PC-9 (cell line): ENCODE results near the gene RNF144A. TPM values are rescaled to one million over a fixed set of nuclear protein-coding genes. Genes with fewer than 3 reads are reported as not detected.

Experiments
- BruUV-seq: library from RNA; stranded (reverse); fragments of 400-500 nt; replicated peaks from 2 replicates; lab custom pipeline; 2021; lab: Mats Ljungman, UMichigan
- CTCF ChIA-PET: fragments of 300-600 bp; sonication (Branson Sonifier 250); formaldehyde crosslinking; loops from one replicate; lab custom pipeline; 2022; ENCODE audit warnings: antibody characterized with exemption; lab: Charles Lee
- POLR2A ChIA-PET: fragments of 300-600 bp; sonication (Branson Sonifier 250); formaldehyde crosslinking; loops from one replicate; lab custom pipeline; 2022; ENCODE audit warnings: antibody characterized with exemption; ENCODE audit not compliant: unreplicated experiment; lab: Charles Lee
- DNase-seq, 2 experiments: peaks; one replicate each; pipeline versions ENCODE4 v3.0.0 to v3.0.0-alpha.2; 2015 to 2022; ENCODE audit warnings: mixed read lengths in 1 of 2
- H2AFZ ChIP-seq: fragments of 200-600 bp; sonication (generic); 2 replicates; pipeline ENCODE4 v1.8.1; 2017; ENCODE audit warnings: antibody characterized with exemption
- H3F3A ChIP-seq: fragments of 200-600 bp; sonication (generic); 2 replicates; pipeline ENCODE4 v1.8.1; 2017; ENCODE audit warnings: antibody characterized with exemption, mild to moderate bottlenecking, low read depth; ENCODE audit not compliant: insufficient read depth
- H3K27ac ChIP-seq: fragments of 200-600 bp; sonication (generic); 2 replicates; pipeline ENCODE4 v1.6.1; 2016; ENCODE audit warnings: mixed run types
- H3K27me3 ChIP-seq: fragments of 200-600 bp; sonication (generic); 2 replicates; pipeline ENCODE4 v1.6.1; 2016; ENCODE audit warnings: low read depth, mixed run types; ENCODE audit not compliant: insufficient read depth
- H3K36me3 ChIP-seq: fragments of 200-600 bp; sonication (generic); 2 replicates; pipeline ENCODE4 v1.6.1; 2016; ENCODE audit warnings: low read depth, mixed run types
- H3K4me1 ChIP-seq: fragments of 200-600 bp; sonication (generic); replicated peaks from 2 replicates; pipeline ENCODE4 v1.6.1; 2016; ENCODE audit warnings: mixed run types; ENCODE audit not compliant: insufficient read depth
- H3K4me2 ChIP-seq: fragments of 200-600 bp; sonication (generic); 2 replicates; pipeline ENCODE4 v1.6.1; 2017; ENCODE audit warnings: mixed run types
- H3K4me3 ChIP-seq: fragments of 200-600 bp; sonication (generic); 2 replicates; pipeline ENCODE4 v1.6.1; 2016; ENCODE audit warnings: mixed run types
- H3K79me2 ChIP-seq: fragments of 200-600 bp; sonication (generic); 2 replicates; pipeline ENCODE4 v1.6.1; 2017; ENCODE audit warnings: low read depth, mixed run types
- H3K9me2 ChIP-seq: fragments of 200-600 bp; sonication (generic); 2 replicates; pipeline ENCODE4 v1.8.1; 2017; ENCODE audit warnings: mild to moderate bottlenecking; ENCODE audit not compliant: insufficient read depth
- H3K9me3 ChIP-seq: fragments of 200-600 bp; sonication (generic); 2 replicates; pipeline ENCODE4 v1.8.1; 2016; ENCODE audit warnings: low read depth; ENCODE audit not compliant: insufficient read depth
- H4K20me1 ChIP-seq: fragments of 200-600 bp; sonication (generic); 2 replicates; pipeline ENCODE4 v1.8.1; 2017; ENCODE audit not compliant: insufficient read depth
- CTCF ChIP-seq: fragments of 200-600 bp; sonication (generic); conservative IDR thresholded peaks from 2 replicates; pipeline ENCODE4 v1.6.1; 2017; ENCODE audit warnings: mixed run types, antibody characterized with exemption, mild to moderate bottlenecking, moderate library complexity
- EZH2 ChIP-seq: fragments of 200-600 bp; sonication (generic); IDR thresholded peaks from 2 replicates; pipeline ENCODE4 v1.8.0; 2017; ENCODE audit warnings: antibody characterized with exemption, low read depth
- intact Hi-C: fragments of 100-400 bp; cut with micrococcal nuclease; formaldehyde crosslinking; loops from one replicate; pipeline ENCODE4 v1.10.0; 2022; ENCODE audit not compliant: unreplicated experiment
- total RNA-seq: library from RNA; stranded (reverse); gene quantifications from 2 replicates; pipeline ENCODE4 v1.2.3, GENCODE V29; 2021

RNF144A gene
- total RNA-seq, 1 experiment from 2014 or later = 0.94 TPM

- H3K27me3 ChIP-seq = no peaks in the 10 kb centered on the region
- no TSS peak for BruUV-seq
- CTCF ChIA-PET = no interaction called here
- POLR2A ChIA-PET = no interaction called here
- no peak for TF ChIP-seq CTCF
- no peak for TF ChIP-seq EZH2
- H3K27ac ChIP-seq = no peak overlapping the region
- H3K36me3 ChIP-seq = no peaks in the 10 kb centered on the region
- H4K20me1 ChIP-seq = no peaks in the 10 kb centered on the region
- no peaks in the 10 kb centered on the region for H3K9me3 ChIP-seq
- intact Hi-C loops = no loop called here
- H2AFZ ChIP-seq = no peak overlapping the region
- DNase-seq = no peak
- no peak overlapping the region for H3K4me3 ChIP-seq
- H3K4me2 ChIP-seq = no peak overlapping the region
- no peaks in the 10 kb centered on the region for H3K9me2 ChIP-seq
- H3K79me2 ChIP-seq = no peaks in the 10 kb centered on the region
- H3F3A ChIP-seq = no peaks in the 10 kb centered on the region
- H3K4me1 ChIP-seq = no peaks in the 10 kb centered on the region
Measured at GRCh38 chr2:6945087-6945813, 28.0 kb downstream of the RNF144A start.

GRCh38 chr2:6945821-6946220, 28.6 kb downstream of the RNF144A start:
- DNase-seq = no peak
- Histone ChIP-seq H3K4me1 (no peaks in the 10 kb centered on the region), H3K4me3 (no peak overlapping the region), H3F3A (no peaks in the 10 kb centered on the region), H3K27me3 (no peaks in the 10 kb centered on the region), H3K36me3 (no peaks in the 10 kb centered on the region), H3K9me2 (no peaks in the 10 kb centered on the region), H3K27ac (no peak overlapping the region), H2AFZ (no peak overlapping the region), H3K9me3 (no peaks in the 10 kb centered on the region), H3K4me2 (no peak overlapping the region), H4K20me1 (no peaks in the 10 kb centered on the region), H3K79me2 (no peaks in the 10 kb centered on the region)
- intact Hi-C loops = no loop called here
- ChIA-PET CTCF (no interaction called here), POLR2A (no interaction called here)
- BruUV-seq = no TSS peak
- TF ChIP-seq CTCF (no peak), EZH2 (no peak)

GRCh38 chr2:6946722-6947121, 29.5 kb downstream of the RNF144A start:
- no TSS peak for BruUV-seq
- DNase-seq = no peak
- Histone ChIP-seq H3K4me1 (no peaks in the 10 kb centered on the region), H3K27me3 (no peaks in the 10 kb centered on the region), H3K4me2 (no peak overlapping the region), H3K36me3 (no peaks in the 10 kb centered on the region), H3K9me3 (no peaks in the 10 kb centered on the region), H4K20me1 (no peaks in the 10 kb centered on the region), H3K27ac (no peak overlapping the region), H3K4me3 (no peak overlapping the region), H3F3A (no peaks in the 10 kb centered on the region), H2AFZ (no peak overlapping the region), H3K79me2 (no peaks in the 10 kb centered on the region), H3K9me2 (no peaks in the 10 kb centered on the region)
- no peak for TF ChIP-seq CTCF
- TF ChIP-seq EZH2 = no peak
- CTCF ChIA-PET = no interaction called here
- POLR2A ChIA-PET = no interaction called here
- intact Hi-C loops = no loop called here
